H9 (cell line): ENCODE data around the gene RORC. TPM values are rescaled to one million over a fixed set of nuclear protein-coding genes. Genes with fewer than 3 reads are reported as not detected.
"Not testable (repeated sequence)": the region's sequence is repeated elsewhere in the genome, so short reads cannot be mapped to it uniquely, and the experiment has no call there.

Source experiments
- DNase-seq: peaks from one replicate; pipeline ENCODE4 v3.0.0-alpha.2; 2017
- H2AFZ ChIP-seq: one replicate; pipeline ENCODE4 v1.6.1; 2013; ENCODE audit warnings: mild to moderate bottlenecking, low read length, control low read depth, moderate library complexity
- H2AK5ac ChIP-seq: 2 replicates; pipeline ENCODE4 v1.6.1; 2013; ENCODE audit warnings: low read length, control low read depth, mixed read lengths; ENCODE audit not compliant: insufficient read length
- H2BK120ac ChIP-seq: one replicate; pipeline ENCODE4 v1.6.1; 2013; ENCODE audit warnings: low read depth, mild to moderate bottlenecking, low read length, control low read depth, inconsistent platforms; ENCODE audit not compliant: poor library complexity, severe bottlenecking
- H2BK12ac ChIP-seq: 2 replicates; pipeline ENCODE4 v1.6.1; 2013; ENCODE audit warnings: low read length, control low read depth, mixed read lengths, low read depth; ENCODE audit not compliant: insufficient read length
- H2BK15ac ChIP-seq: 2 replicates; pipeline ENCODE4 v1.6.1; 2013; ENCODE audit warnings: low read depth, low read length, control low read depth
- H2BK20ac ChIP-seq: one replicate; pipeline ENCODE4 v1.6.1; 2013; ENCODE audit warnings: low read depth, mild to moderate bottlenecking, low read length, control low read depth, inconsistent platforms; ENCODE audit not compliant: poor library complexity, severe bottlenecking
- H2BK5ac ChIP-seq: 2 replicates; pipeline ENCODE4 v1.6.1; 2013; ENCODE audit warnings: low read length, control low read depth, mixed read lengths; ENCODE audit not compliant: insufficient read length
- H3K14ac ChIP-seq: 2 replicates; pipeline ENCODE4 v1.6.1; 2013; ENCODE audit warnings: low read length, control low read depth; ENCODE audit not compliant: insufficient read depth
- H3K18ac ChIP-seq: 2 replicates; pipeline ENCODE4 v1.6.1; 2013; ENCODE audit warnings: low read depth, mild to moderate bottlenecking, mixed read lengths, low read length, control low read depth; ENCODE audit not compliant: insufficient read length
- H3K23ac ChIP-seq: 2 replicates; pipeline ENCODE4 v1.6.1; 2013; ENCODE audit warnings: low read length, control low read depth, mixed read lengths, low read depth; ENCODE audit not compliant: insufficient read length
- H3K23me2 ChIP-seq: 2 replicates; pipeline ENCODE4 v1.6.1; 2013; ENCODE audit warnings: low read depth, mild to moderate bottlenecking, mixed read lengths, low read length, control low read depth; ENCODE audit not compliant: insufficient read length, poor library complexity, severe bottlenecking
- H3K27ac ChIP-seq: 2 replicates; pipeline ENCODE4 v1.5.1; 2013; ENCODE audit warnings: low read length, control low read depth, mixed read lengths, low read depth; ENCODE audit not compliant: insufficient read length
- H3K27me3 ChIP-seq: 2 replicates; pipeline ENCODE4 v1.6.1; 2013; ENCODE audit warnings: low read length, control low read depth, inconsistent platforms; ENCODE audit not compliant: insufficient read depth
- H3K4ac ChIP-seq: 2 replicates; pipeline ENCODE4 v1.6.1; 2013; ENCODE audit warnings: low read depth, mild to moderate bottlenecking, control low read depth, inconsistent platforms, low read length, moderate library complexity
- H3K4me1 ChIP-seq: 2 replicates; pipeline ENCODE4 v1.6.1; 2013; ENCODE audit warnings: low read length, control low read depth, inconsistent platforms; ENCODE audit not compliant: insufficient read depth
- H3K4me2 ChIP-seq: 2 replicates; pipeline ENCODE4 v1.6.1; 2013; ENCODE audit warnings: low read length, control low read depth, mixed read lengths; ENCODE audit not compliant: insufficient read length, insufficient read depth
- H3K56ac ChIP-seq: 2 replicates; pipeline ENCODE4 v1.6.1; 2013; ENCODE audit warnings: low read depth, mild to moderate bottlenecking, mixed read lengths, low read length, control low read depth; ENCODE audit not compliant: insufficient read length
- H3K79me1 ChIP-seq: 2 replicates; pipeline ENCODE4 v1.6.1; 2013; ENCODE audit warnings: low read depth, mild to moderate bottlenecking, moderate library complexity, low read length, control low read depth, inconsistent platforms; ENCODE audit not compliant: insufficient read depth, poor library complexity, severe bottlenecking
- H3K79me2 ChIP-seq: 2 replicates; pipeline ENCODE4 v1.6.1; 2013; ENCODE audit warnings: low read length, control low read depth, inconsistent platforms; ENCODE audit not compliant: insufficient read depth
- H3K9ac ChIP-seq: 2 replicates; pipeline ENCODE4 v1.6.1; 2013; ENCODE audit warnings: low read length, control low read depth, mixed read lengths; ENCODE audit not compliant: insufficient read length; ENCODE audit errors: extremely low read depth
- H3K9me3 ChIP-seq: one replicate; pipeline ENCODE4 v1.6.1; 2013; ENCODE audit warnings: low read depth, low read length, inconsistent platforms; ENCODE audit not compliant: control insufficient read depth
- H3T11ph ChIP-seq: one replicate; pipeline ENCODE4 v1.6.1; 2013; ENCODE audit warnings: mild to moderate bottlenecking, low read length, control low read depth, inconsistent platforms
- H4K20me1 ChIP-seq: one replicate; pipeline ENCODE4 v1.6.1; 2013; ENCODE audit not compliant: control insufficient read depth, insufficient read length, insufficient read depth
- H4K5ac ChIP-seq: 2 replicates; pipeline ENCODE4 v1.6.1; 2013; ENCODE audit warnings: low read depth, mild to moderate bottlenecking, mixed read lengths, low read length, control low read depth; ENCODE audit not compliant: insufficient read length
- H4K8ac ChIP-seq: replicated peaks from 2 replicates; pipeline ENCODE4 v1.6.1; 2013; ENCODE audit warnings: low read length, control low read depth, mixed read lengths, low read depth; ENCODE audit not compliant: insufficient read length
- H4K91ac ChIP-seq: 2 replicates; pipeline ENCODE4 v1.6.1; 2013; ENCODE audit warnings: low read depth, mild to moderate bottlenecking, moderate library complexity, mixed read lengths, low read length, control low read depth; ENCODE audit not compliant: insufficient read length
- H3K27ac Mint-ChIP-seq, 3 experiments: 2 replicates in 2 of 3; 3 replicates in 1 of 3; pipeline ENCODE4 v1.8.0; 2020 to 2021; ENCODE audit warnings: mixed read lengths in 3 of 3, mild to moderate bottlenecking in 1 of 3, moderate library complexity in 1 of 3
- H3K27me3 Mint-ChIP-seq: 2 replicates; pipeline ENCODE4 v1.8.0; 2021; ENCODE audit warnings: low read depth, mild to moderate bottlenecking, moderate library complexity, mixed read lengths
- H3K36me3 Mint-ChIP-seq, 3 experiments: 2 replicates in 2 of 3; 3 replicates in 1 of 3; pipeline ENCODE4 v1.8.0; 2020 to 2021; ENCODE audit warnings: low read depth in 3 of 3, mixed read lengths in 3 of 3; ENCODE audit not compliant: insufficient read depth in 1 of 3
- H3K4me1 Mint-ChIP-seq, 2 experiments: 2 replicates each; pipeline ENCODE4 v1.8.0; 2020; ENCODE audit warnings: mixed read lengths in 2 of 2
- H3K4me3 Mint-ChIP-seq, 2 experiments: 2 replicates in 1 of 2; 3 replicates in 1 of 2; pipeline ENCODE4 v1.8.0; 2020 to 2021; ENCODE audit warnings: mild to moderate bottlenecking in 2 of 2, mixed read lengths in 2 of 2, moderate library complexity in 1 of 2
- H3K9me3 Mint-ChIP-seq, 2 experiments: 2 replicates in 1 of 2; 3 replicates in 1 of 2; pipeline ENCODE4 v1.8.0; 2020; ENCODE audit warnings: mild to moderate bottlenecking in 2 of 2, mixed read lengths in 2 of 2, moderate library complexity in 1 of 2
- WGBS: extraction: QIAGEN DNeasy Blood & Tissue Kit; methylation state at CpG from one replicate; pipeline ENCODE4 v1.1.7; 2013; ENCODE audit warnings: missing lambda C conversion rate, low lambda C conversion rate, mixed read lengths; ENCODE audit not compliant: insufficient read length; ENCODE audit errors: extremely low coverage; 5-methylcytosine and 5-hydroxymethylcytosine counted together
- total RNA-seq: library from RNA; stranded (reverse); gene quantifications from 2 replicates; pipeline ENCODE4 v1.2.1, GENCODE V29; 2021
- TF ChIP-seq, protein P1 (sequence below): fragments of 200-600 bp; sonication (generic); conservative IDR thresholded peaks from 3 replicates; pipeline ENCODE4 v1.8.0; 2021; ENCODE audit warnings: antibody characterized with exemption, mild to moderate bottlenecking

The RORC gene
- total RNA-seq, 1 experiment from 2014 or later, result 0.52 TPM

DNA sequence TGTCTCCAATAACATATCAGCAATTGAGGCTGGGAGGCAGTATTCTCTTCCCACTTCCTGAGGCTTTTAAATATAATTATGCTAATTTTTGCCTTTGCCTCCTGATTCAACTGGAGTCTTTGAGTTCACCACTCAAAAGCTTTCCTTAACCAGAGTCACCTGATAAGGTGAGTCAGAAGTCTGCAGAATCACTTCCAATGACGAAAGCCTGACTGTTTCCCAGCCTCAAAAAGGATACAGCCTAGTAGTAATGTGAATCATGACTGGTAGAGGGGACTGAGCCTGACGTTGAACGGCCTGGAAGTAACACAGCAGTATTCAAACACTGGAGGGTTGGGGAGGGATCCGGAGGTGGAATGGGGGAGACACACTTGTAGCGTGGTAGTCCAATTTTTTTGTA lies 57.9 kb downstream of the RORC start:
- Histone ChIP-seq H3K79me2 (no peaks in the 10 kb centered on the region), H3K4me2 (no peak overlapping the region), H3K23me2 (no peaks in the 10 kb centered on the region), H2AFZ (no peak overlapping the region), H4K5ac (no peak overlapping the region), H3K79me1 (no peaks in the 10 kb centered on the region), H2AK5ac (no peak overlapping the region), H3K56ac (no peak overlapping the region), H3K4me1 (no peaks in the 10 kb centered on the region), H4K91ac (no peak overlapping the region), H3K27ac (no peak overlapping the region), H3T11ph (no peak overlapping the region), H2BK120ac (no peak overlapping the region), H2BK15ac (no peak overlapping the region), H3K18ac (no peak overlapping the region), H3K23ac (no peak overlapping the region), H3K9ac (no peak overlapping the region), H3K4ac (no peak overlapping the region), H3K27me3 (no peaks in the 10 kb centered on the region), H2BK20ac (no peak overlapping the region), H4K8ac (no peak overlapping the region), H3K9me3 (no peaks in the 10 kb centered on the region), H2BK5ac (no peak overlapping the region), H2BK12ac (no peak overlapping the region), H3K14ac (no peak overlapping the region), H4K20me1 (no peaks in the 10 kb centered on the region)
- no peak for DNase-seq
- Mint-ChIP-seq H3K27ac (no peak overlapping the region), H3K4me3 (no peak overlapping the region), H3K27me3 (no peaks in the 10 kb centered on the region; the same call in none of the 2 replicates), H3K4me1 (no peaks in the 10 kb centered on the region), H3K9me3 (peaks cover 6 to 8% of the 10 kb centered on the region in 2 experiments; a peak in 3 of 5 replicates), H3K36me3 (peaks cover 10 to 47% (median 28%) of the 10 kb centered on the region in 3 experiments; a peak in 6 of 7 replicates)
- TF ChIP-seq, protein P1, sequence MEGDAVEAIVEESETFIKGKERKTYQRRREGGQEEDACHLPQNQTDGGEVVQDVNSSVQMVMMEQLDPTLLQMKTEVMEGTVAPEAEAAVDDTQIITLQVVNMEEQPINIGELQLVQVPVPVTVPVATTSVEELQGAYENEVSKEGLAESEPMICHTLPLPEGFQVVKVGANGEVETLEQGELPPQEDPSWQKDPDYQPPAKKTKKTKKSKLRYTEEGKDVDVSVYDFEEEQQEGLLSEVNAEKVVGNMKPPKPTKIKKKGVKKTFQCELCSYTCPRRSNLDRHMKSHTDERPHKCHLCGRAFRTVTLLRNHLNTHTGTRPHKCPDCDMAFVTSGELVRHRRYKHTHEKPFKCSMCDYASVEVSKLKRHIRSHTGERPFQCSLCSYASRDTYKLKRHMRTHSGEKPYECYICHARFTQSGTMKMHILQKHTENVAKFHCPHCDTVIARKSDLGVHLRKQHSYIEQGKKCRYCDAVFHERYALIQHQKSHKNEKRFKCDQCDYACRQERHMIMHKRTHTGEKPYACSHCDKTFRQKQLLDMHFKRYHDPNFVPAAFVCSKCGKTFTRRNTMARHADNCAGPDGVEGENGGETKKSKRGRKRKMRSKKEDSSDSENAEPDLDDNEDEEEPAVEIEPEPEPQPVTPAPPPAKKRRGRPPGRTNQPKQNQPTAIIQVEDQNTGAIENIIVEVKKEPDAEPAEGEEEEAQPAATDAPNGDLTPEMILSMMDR, result no peak
- WGBS, result no CpG with 5 or more reads among the region's 5 CpGs

DNA sequence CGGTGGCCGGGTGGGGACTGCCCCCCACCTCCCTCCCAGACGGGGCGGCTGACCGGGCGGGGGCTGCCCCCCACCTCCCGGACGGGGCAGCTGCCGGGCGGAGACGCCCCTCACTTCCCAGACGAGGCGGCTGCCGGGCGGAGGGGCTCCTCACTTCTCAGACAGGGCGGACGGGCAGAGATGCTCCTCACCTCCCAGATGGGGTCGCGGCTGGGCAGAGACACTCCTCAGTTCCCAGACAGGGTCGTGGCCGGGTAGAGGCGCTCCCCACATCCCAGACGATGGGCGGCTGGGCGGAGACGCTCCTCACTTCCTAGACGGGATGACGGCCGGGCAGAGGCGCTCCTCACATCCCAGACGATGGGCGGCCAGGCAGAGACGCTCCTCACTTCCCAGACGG lies 62.3 kb downstream of the RORC start:
- H3K9me3 Mint-ChIP-seq, DNase-seq, H3K14ac ChIP-seq, H2BK12ac ChIP-seq, H4K8ac ChIP-seq, H3K27me3 ChIP-seq, H3K4me1 ChIP-seq, H2BK15ac ChIP-seq, H4K20me1 ChIP-seq, H3K4me2 ChIP-seq, H3K27ac ChIP-seq, H3K79me2 ChIP-seq, H2BK120ac ChIP-seq, H3K9ac ChIP-seq, H3K9me3 ChIP-seq, H3K4me3 Mint-ChIP-seq, H2BK20ac ChIP-seq, H3K4ac ChIP-seq, H3K23ac ChIP-seq, H4K91ac ChIP-seq, H3T11ph ChIP-seq, H3K4me1 Mint-ChIP-seq, H3K27me3 Mint-ChIP-seq, H4K5ac ChIP-seq, H2BK5ac ChIP-seq, H3K18ac ChIP-seq, H3K23me2 ChIP-seq, H2AK5ac ChIP-seq, H3K27ac Mint-ChIP-seq, H3K79me1 ChIP-seq, H2AFZ ChIP-seq, H3K56ac ChIP-seq: not testable (repeated sequence)
- no CpG with 5 or more reads among the region's 34 CpGs for WGBS
- H3K36me3 Mint-ChIP-seq, result peaks cover 7 to 16% (median 10%) of the 10 kb centered on the region in 3 experiments; a peak in 5 of 7 replicates
